Heart left ventricle (tissue), 16 donors: ENCODE data around the gene SOST. TPM values are rescaled to one million over a fixed set of nuclear protein-coding genes. Genes with fewer than 3 reads are reported as not detected.

ENCODE experiments used
- ATAC-seq, 4 donors: fragments of 200-7000 bp; cut with Tn5 transposase; one replicate each; pipeline ENCODE4 v1.9.1; 2020 to 2022; ENCODE audit warnings: moderate library complexity in 4 of 4, mild to moderate bottlenecking in 3 of 4, moderate number of reproducible peaks in 1 of 4
- DNase-seq, 5 donors: peaks; one replicate each; pipeline ENCODE4 v3.0.0-alpha.2; 2020
- H3K27ac ChIP-seq, 12 donors: fragments of 200-600 bp; sonication (generic) in 4 of 12; one replicate each; pipeline versions ENCODE4 v1.5.0 to v1.8.0; 2016 to 2022; ENCODE audit warnings: mild to moderate bottlenecking in 2 of 12
- H3K27me3 ChIP-seq, 9 donors: fragments of 200-600 bp; sonication (generic) in 2 of 9; one replicate each; pipeline versions ENCODE4 v1.5.1 to v1.8.0; 2016 to 2022; ENCODE audit warnings: mild to moderate bottlenecking in 3 of 9
- H3K36me3 ChIP-seq, 9 donors: fragments of 200-600 bp; sonication (generic) in 2 of 9; one replicate each; pipeline versions ENCODE4 v1.5.0 to v1.8.0; 2018 to 2022; ENCODE audit warnings: mild to moderate bottlenecking in 2 of 9
- H3K4me1 ChIP-seq, 12 donors: fragments of 200-600 bp; sonication (generic) in 4 of 12; one replicate each; pipeline versions ENCODE4 v1.5.0 to v1.8.0; 2016 to 2022; ENCODE audit warnings: mild to moderate bottlenecking in 3 of 12
- H3K4me3 ChIP-seq, 12 donors: fragments of 200-600 bp; sonication (generic) in 4 of 12; one replicate each; pipeline versions ENCODE4 v1.5.0 to v1.8.0; 2017 to 2022; ENCODE audit warnings: mild to moderate bottlenecking in 9 of 12, moderate library complexity in 4 of 12
- H3K9me3 ChIP-seq, 12 donors: fragments of 200-600 bp; sonication (generic) in 4 of 12; one replicate each; pipeline versions ENCODE4 v1.5.0 to v1.8.0; 2016 to 2022; ENCODE audit warnings: mild to moderate bottlenecking in 1 of 12
- POLR2A ChIP-seq, 2 donors: fragments of 450-650 bp; IDR thresholded peaks; one replicate each; pipeline ENCODE4 v1.6.1; 2017; ENCODE audit warnings: antibody characterized with exemption in 2 of 2, mild to moderate bottlenecking in 2 of 2, moderate library complexity in 2 of 2
- WGBS, 4 donors: extraction: QIAGEN DNeasy Blood & Tissue Kit in 2 of 4; methylation state at CpG; one replicate each; pipeline versions ENCODE4 v1.1.5 to v1.1.7; 2013 to 2018; 5-methylcytosine and 5-hydroxymethylcytosine counted together
- intact Hi-C, 10 donors: fragments of 100-400 bp; cut with DNase I; formaldehyde crosslinking; loops; one replicate each; pipeline versions ENCODE4 v1.11.1 to v1.14.2; 2022
- polyA plus RNA-seq, 2 donors: library from polyadenylated mRNA; stranded (reverse); fragments of 200-250 nt; gene quantifications; one replicate each; pipeline ENCODE4 v1.2.3, GENCODE V29; 2013
- total RNA-seq, 9 donors: library from RNA; depleted of rRNA in 2 of 9; stranded (reverse); fragments of >200 nt in 2 of 9; fragmentation: NEBNext Ultra II Directional in 3 of 9; extraction: Animal tissue kit (Norgen Biotek cat#: 25700) in 3 of 9; gene quantifications; one replicate each; pipeline versions ENCODE4 v1.1.0 to v1.2.4, GENCODE V29; 2016 to 2023
- TF ChIP-seq, protein P1 (sequence below), 12 donors: fragments of 200-600 bp; sonication (generic) in 4 of 12; IDR thresholded peaks; one replicate each; pipeline versions ENCODE4 v1.5.0 to v1.8.0; 2018 to 2022; ENCODE audit warnings: antibody characterized with exemption in 12 of 12, mild to moderate bottlenecking in 5 of 12
- donor health status: ischemic (EF 13 %, LVEDD 7.1; RV severe dilation, severe dysfunction).
- donor health status: healthy with polysubstance abuse.
- donor health status: DM: no; HTN: yes; CAD: no.
- donor health status: DM: no; HTN: no; CAD: no.
- donor health status: ischemic (EF 25% LVEDD 6.9; RV normal size, moderate dysfunction).
- donor health status: ischemic (EF 25% LVEDD 5.7; RV mildly dilated, moderate dysfunction).
- donor health status: healthy.
- donor health status: DM: yes; HTN: yes; CAD: no.
- donor health status: ischemic (EF 35%, LVEDD 5.7; RV mildly dilated, moderate dysfunction).
- donor health status: nonischemic (EF 11% LVEDD 7.7; RV severe dilation, severe dysfunction).
- donor health status: DM: yes; HTN: yes; CAD: no.
- donor health status: PGD.
- donor health status: ischemic (EF 29% LVEDD 5.4; RV normal size, mild dysfunction).
- donor health status: nonischemic (EF 23%, LVEDD 6.1; RV moderate dilation, normal function).

Gene SOST
- total and polyA plus RNA-seq, 11 donors, result not detected

- no peak overlapping the region for H3K27ac ChIP-seq
- TF ChIP-seq, protein P1, sequence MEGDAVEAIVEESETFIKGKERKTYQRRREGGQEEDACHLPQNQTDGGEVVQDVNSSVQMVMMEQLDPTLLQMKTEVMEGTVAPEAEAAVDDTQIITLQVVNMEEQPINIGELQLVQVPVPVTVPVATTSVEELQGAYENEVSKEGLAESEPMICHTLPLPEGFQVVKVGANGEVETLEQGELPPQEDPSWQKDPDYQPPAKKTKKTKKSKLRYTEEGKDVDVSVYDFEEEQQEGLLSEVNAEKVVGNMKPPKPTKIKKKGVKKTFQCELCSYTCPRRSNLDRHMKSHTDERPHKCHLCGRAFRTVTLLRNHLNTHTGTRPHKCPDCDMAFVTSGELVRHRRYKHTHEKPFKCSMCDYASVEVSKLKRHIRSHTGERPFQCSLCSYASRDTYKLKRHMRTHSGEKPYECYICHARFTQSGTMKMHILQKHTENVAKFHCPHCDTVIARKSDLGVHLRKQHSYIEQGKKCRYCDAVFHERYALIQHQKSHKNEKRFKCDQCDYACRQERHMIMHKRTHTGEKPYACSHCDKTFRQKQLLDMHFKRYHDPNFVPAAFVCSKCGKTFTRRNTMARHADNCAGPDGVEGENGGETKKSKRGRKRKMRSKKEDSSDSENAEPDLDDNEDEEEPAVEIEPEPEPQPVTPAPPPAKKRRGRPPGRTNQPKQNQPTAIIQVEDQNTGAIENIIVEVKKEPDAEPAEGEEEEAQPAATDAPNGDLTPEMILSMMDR (IDR thresholded peaks at IDR 0.05), result no peak
- no peak for TF ChIP-seq POLR2A (IDR thresholded peaks at IDR 0.05)
- H3K27me3 ChIP-seq, result peaks cover 0 to 9% (median 4%) of the 10 kb centered on the region in 9 donors
- peaks cover 1 to 16% (median 8%) of the 10 kb centered on the region in 12 donors for H3K4me1 ChIP-seq
- intact Hi-C loops, result loop anchor here in 3 of 10 donors (5.0 to 10.0 kb wide), 2 partner anchors 38 to 175 kb away; no protein-coding TSS in a partner anchor
- DNase-seq (no peak), ATAC-seq (no peak)
- WGBS, 4 donors, result 85 to 94% (median 88%) methylated on average over 5 of the region's 5 CpGs
- no peaks in the 10 kb centered on the region for H3K36me3 ChIP-seq
- H3K9me3 ChIP-seq, result no peaks in the 10 kb centered on the region
- H3K4me3 ChIP-seq, result no peak overlapping the region
Measured at GRCh38 chr17:43750153-43750552, 8.4 kb downstream of the SOST start.

- H3K4me1 ChIP-seq, result peaks cover 0 to 15% (median 3%) of the 10 kb centered on the region in 12 donors
Measured at GRCh38 chr17:43745541-43745940, 13.1 kb downstream of the SOST start.

GRCh38 chr17:43741636-43742035 lies 17.0 kb downstream of the SOST start:
- WGBS, 4 donors, result 74 to 89% (median 84%) methylated on average over 5 of the region's 5 CpGs
- Histone ChIP-seq H3K27ac (no peak overlapping the region), H3K4me3 (no peak overlapping the region), H3K36me3 (no peaks in the 10 kb centered on the region), H3K27me3 (no peaks in the 10 kb centered on the region), H3K4me1 (peaks cover 0 to 11% (median 3%) of the 10 kb centered on the region in 12 donors), H3K9me3 (no peaks in the 10 kb centered on the region)
- DNase-seq, result no peak
- intact Hi-C loops, result loop anchor here in 1 of 10 donors (10.0 kb wide), 1 partner anchor 167 kb away; no protein-coding TSS in a partner anchor
- ATAC-seq, result no peak
- TF ChIP-seq, protein P1 (IDR thresholded peaks at IDR 0.05), result no peak
- TF ChIP-seq POLR2A (IDR thresholded peaks at IDR 0.05), result no peak

More at GRCh38 chr17:43745541-43745940, 13.1 kb downstream of the SOST start:
- intact Hi-C loops, result loop anchor here in 1 of 10 donors (10.0 kb wide), 1 partner anchor 171 kb away; no protein-coding TSS in a partner anchor
- no peak overlapping the region for H3K4me3 ChIP-seq
- no peak for TF ChIP-seq POLR2A (IDR thresholded peaks at IDR 0.05)
- TF ChIP-seq, protein P1 (IDR thresholded peaks at IDR 0.05), result no peak
- no peak overlapping the region for H3K27ac ChIP-seq
- DNase-seq (peak in 1 of 5 donors; percentile 44), ATAC-seq (peak in 2 of 4 donors; percentile 44 to 51)
- 7 to 21% (median 18%) methylated on average over 6 of the region's 6 CpGs for WGBS, 4 donors
- no peaks in the 10 kb centered on the region for H3K9me3 ChIP-seq
- H3K36me3 ChIP-seq, result no peaks in the 10 kb centered on the region
- no peaks in the 10 kb centered on the region for H3K27me3 ChIP-seq

DNA sequence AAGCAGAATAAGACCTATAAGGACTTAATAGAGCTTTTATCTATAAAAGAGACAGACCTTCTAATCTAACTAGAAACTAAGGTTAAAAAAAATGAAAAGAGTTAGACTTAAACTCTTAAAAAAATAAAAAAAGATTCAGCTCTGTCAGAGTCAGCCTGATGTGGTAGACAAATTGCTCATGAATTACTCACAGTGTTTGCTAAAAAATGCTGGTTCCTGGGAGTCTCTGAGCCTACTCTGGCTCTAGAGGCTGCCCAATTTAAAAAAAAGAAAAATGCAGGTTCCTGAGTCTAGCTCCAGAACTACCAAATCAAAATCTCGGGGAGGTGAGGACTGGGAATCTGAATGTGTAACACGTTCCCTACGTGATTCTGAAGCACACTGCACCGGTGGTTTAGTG lies 18.1 kb downstream of the SOST start:
- WGBS, 4 donors, result 86 to 92% (median 90%) methylated on average over 4 of the region's 4 CpGs
- H3K4me1 ChIP-seq, result peaks cover 0 to 5% (median 0%) of the 10 kb centered on the region in 12 donors

More for the DNA sequence above, 18.1 kb downstream of the SOST start:
- H3K27me3 ChIP-seq, result no peaks in the 10 kb centered on the region
- TF ChIP-seq POLR2A (IDR thresholded peaks at IDR 0.05), result no peak
- TF ChIP-seq, protein P1 (IDR thresholded peaks at IDR 0.05), result no peak
- H3K27ac ChIP-seq, result no peak overlapping the region
- DNase-seq, result no peak
- H3K4me3 ChIP-seq, result no peak overlapping the region
- no peak for ATAC-seq
- no peaks in the 10 kb centered on the region for H3K36me3 ChIP-seq
- H3K9me3 ChIP-seq, result no peaks in the 10 kb centered on the region
- intact Hi-C loops, result loop anchor here in 1 of 10 donors (10.0 kb wide), 1 partner anchor 166 kb away; no protein-coding TSS in a partner anchor
